ENCODE results near the gene SEL1L3. TPM values are rescaled to one million over a fixed set of nuclear protein-coding genes. Genes with fewer than 3 reads are reported as not detected.

SEL1L3 gene
- total RNA-seq, 1 donor from 2014 or later: 3.2 TPM

DNA sequence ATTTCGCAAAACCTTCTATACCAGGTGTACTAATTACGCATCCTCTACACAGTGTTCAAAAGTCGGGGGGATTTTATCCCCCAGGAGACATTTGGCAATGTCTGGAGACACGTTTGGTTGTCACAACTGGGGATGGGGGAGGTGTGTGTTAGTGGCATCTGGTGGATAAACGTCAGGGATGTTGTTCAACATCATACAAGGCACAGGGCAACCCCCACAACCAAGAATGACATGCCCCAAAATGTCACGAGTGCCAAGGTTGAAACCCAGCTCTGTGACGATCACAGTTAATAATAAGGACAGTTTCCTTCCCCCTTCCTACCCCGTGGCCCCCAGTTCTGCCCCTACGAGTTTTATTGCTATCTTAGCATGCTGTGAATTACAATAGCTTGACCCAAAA, 15.9 kb upstream of the SEL1L3 start:
- Histone ChIP-seq H3K36me3 (no peaks in the 10 kb centered on the region), H3K27me3 (ENCODE audit: low read depth) (no peaks in the 10 kb centered on the region)
- TF ChIP-seq, protein P1, sequence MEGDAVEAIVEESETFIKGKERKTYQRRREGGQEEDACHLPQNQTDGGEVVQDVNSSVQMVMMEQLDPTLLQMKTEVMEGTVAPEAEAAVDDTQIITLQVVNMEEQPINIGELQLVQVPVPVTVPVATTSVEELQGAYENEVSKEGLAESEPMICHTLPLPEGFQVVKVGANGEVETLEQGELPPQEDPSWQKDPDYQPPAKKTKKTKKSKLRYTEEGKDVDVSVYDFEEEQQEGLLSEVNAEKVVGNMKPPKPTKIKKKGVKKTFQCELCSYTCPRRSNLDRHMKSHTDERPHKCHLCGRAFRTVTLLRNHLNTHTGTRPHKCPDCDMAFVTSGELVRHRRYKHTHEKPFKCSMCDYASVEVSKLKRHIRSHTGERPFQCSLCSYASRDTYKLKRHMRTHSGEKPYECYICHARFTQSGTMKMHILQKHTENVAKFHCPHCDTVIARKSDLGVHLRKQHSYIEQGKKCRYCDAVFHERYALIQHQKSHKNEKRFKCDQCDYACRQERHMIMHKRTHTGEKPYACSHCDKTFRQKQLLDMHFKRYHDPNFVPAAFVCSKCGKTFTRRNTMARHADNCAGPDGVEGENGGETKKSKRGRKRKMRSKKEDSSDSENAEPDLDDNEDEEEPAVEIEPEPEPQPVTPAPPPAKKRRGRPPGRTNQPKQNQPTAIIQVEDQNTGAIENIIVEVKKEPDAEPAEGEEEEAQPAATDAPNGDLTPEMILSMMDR (IDR thresholded peaks at IDR 0.05; ENCODE audit: borderline replicate concordance): no peak

GRCh38 chr4:25875281-25875745, 12.5 kb upstream of the SEL1L3 start:
- DNase-seq: no peak
- TF ChIP-seq, protein P1 (IDR thresholded peaks at IDR 0.05; ENCODE audit: borderline replicate concordance): no peak
- Histone ChIP-seq H3K27ac (replicated peaks) (no peak overlapping the region), H3K36me3 (no peaks in the 10 kb centered on the region), H3K27me3 (ENCODE audit: low read depth) (no peaks in the 10 kb centered on the region), H3K4me3 (no peak overlapping the region), H3K9me3 (replicated peaks) (no peaks in the 10 kb centered on the region), H3K4me1 (no peaks in the 10 kb centered on the region)
- intact Hi-C loops (cut with micrococcal nuclease): no loop called here

More for the DNA sequence above, 15.9 kb upstream of the SEL1L3 start:
- H3K4me3 ChIP-seq: no peak overlapping the region
- intact Hi-C loops (cut with micrococcal nuclease): no loop called here
- H3K9me3 ChIP-seq (replicated peaks): no peaks in the 10 kb centered on the region
- H3K4me1 ChIP-seq: no peaks in the 10 kb centered on the region
- DNase-seq: no peak
- H3K27ac ChIP-seq (replicated peaks): no peak overlapping the region

GRCh38 chr4:25874655-25875054, 11.9 kb upstream of the SEL1L3 start:
- Histone ChIP-seq H3K27ac (replicated peaks) (no peak overlapping the region), H3K9me3 (replicated peaks) (no peaks in the 10 kb centered on the region), H3K4me1 (no peaks in the 10 kb centered on the region), H3K27me3 (ENCODE audit: low read depth) (no peaks in the 10 kb centered on the region), H3K4me3 (no peak overlapping the region), H3K36me3 (no peaks in the 10 kb centered on the region)
- no peak for DNase-seq
- TF ChIP-seq, protein P1 (IDR thresholded peaks at IDR 0.05; ENCODE audit: borderline replicate concordance): no peak
- intact Hi-C loops (cut with micrococcal nuclease): no loop called here

DNA sequence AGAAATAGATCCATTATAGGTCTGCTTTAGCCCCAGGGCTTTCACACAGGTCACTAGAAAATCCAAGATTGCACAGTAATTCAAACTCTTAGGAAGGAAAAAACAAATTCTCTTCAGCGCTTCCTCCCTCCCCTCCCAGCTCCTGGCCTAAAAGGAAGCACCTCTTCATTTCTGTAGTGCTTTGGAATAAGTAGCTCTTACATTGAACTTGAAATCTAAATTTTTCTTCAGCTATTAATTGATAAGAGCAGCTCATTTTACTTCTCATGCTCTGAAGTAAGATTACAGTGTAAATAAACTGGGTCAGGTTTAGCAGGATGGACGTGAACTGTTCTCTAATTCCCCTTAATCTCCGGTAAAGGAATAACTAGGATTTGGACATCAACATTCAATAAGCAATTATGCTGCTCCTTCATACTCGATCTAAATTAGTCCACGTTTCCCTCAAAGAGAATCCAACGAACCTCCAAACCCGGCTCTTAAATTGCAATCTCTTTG, 10.9 kb upstream of the SEL1L3 start:
- Histone ChIP-seq H3K4me3 (no peak overlapping the region), H3K27ac (replicated peaks) (no peak overlapping the region), H3K36me3 (no peaks in the 10 kb centered on the region), H3K4me1 (no peaks in the 10 kb centered on the region), H3K9me3 (replicated peaks) (no peaks in the 10 kb centered on the region), H3K27me3 (ENCODE audit: low read depth) (no peaks in the 10 kb centered on the region)
- TF ChIP-seq, protein P1 (IDR thresholded peaks at IDR 0.05; ENCODE audit: borderline replicate concordance): no peak
- intact Hi-C loops (cut with micrococcal nuclease): no loop called here
- no peak for DNase-seq

- no peaks in the 10 kb centered on the region for H3K4me1 ChIP-seq
- no peaks in the 10 kb centered on the region for H3K36me3 ChIP-seq
- no peak overlapping the region for H3K4me3 ChIP-seq
- H3K27ac ChIP-seq (replicated peaks): no peak overlapping the region
- H3K27me3 ChIP-seq (ENCODE audit: low read depth): no peaks in the 10 kb centered on the region
- no peak for DNase-seq
- intact Hi-C loops (cut with micrococcal nuclease): no loop called here
- H3K9me3 ChIP-seq (replicated peaks): no peaks in the 10 kb centered on the region
- TF ChIP-seq, protein P1 (IDR thresholded peaks at IDR 0.05; ENCODE audit: borderline replicate concordance): no peak
Observed at GRCh38 chr4:25872851-25873631, 10.3 kb upstream of the SEL1L3 start.
